Keratinocyte (primary cell): ENCODE measurements around the gene BLMH.

ENCODE experiments used
- EZH2 ChIP-seq: IDR thresholded peaks from one replicate; pipeline ENCODE4 v1.6.1; 2012; ENCODE audit warnings: inconsistent platforms, mild to moderate bottlenecking, low read length, moderate library complexity
- TF ChIP-seq, protein P1 (sequence below), 3 experiments: IDR thresholded peaks in 1 of 3; conservative IDR thresholded peaks in 1 of 3; optimal IDR thresholded peaks in 1 of 3; 2 replicates in 2 of 3; 3 replicates in 1 of 3; pipeline versions ENCODE3 to v1.5.1; 2011; ENCODE audit warnings: low read length in 3 of 3, mild to moderate bottlenecking in 3 of 3, moderate library complexity in 2 of 3, control low read depth in 1 of 3, inconsistent platforms in 1 of 3; ENCODE audit not compliant: insufficient read depth in 2 of 3; ENCODE audit errors: extremely low read depth in 1 of 3

DNA sequence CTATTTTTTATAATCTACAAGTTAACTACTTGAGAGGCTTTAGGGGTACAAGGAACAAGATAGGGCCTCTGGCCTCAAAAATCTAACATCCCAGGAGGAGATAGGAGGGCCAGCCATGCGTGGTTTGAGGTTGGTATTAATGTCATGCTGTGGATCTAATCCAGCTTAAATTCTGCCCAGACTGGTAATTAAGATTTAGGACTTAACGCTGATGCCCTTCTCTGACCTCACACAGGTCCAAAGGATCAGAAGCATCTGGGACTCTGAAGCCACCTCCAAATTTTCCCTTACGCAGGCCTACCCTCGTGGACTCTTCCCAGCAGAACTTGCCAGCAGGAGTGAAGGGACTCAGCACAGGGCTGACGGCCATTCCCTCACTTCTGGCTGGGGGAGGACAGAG, 71.3 kb downstream of the BLMH start:
- TF ChIP-seq, protein P1, sequence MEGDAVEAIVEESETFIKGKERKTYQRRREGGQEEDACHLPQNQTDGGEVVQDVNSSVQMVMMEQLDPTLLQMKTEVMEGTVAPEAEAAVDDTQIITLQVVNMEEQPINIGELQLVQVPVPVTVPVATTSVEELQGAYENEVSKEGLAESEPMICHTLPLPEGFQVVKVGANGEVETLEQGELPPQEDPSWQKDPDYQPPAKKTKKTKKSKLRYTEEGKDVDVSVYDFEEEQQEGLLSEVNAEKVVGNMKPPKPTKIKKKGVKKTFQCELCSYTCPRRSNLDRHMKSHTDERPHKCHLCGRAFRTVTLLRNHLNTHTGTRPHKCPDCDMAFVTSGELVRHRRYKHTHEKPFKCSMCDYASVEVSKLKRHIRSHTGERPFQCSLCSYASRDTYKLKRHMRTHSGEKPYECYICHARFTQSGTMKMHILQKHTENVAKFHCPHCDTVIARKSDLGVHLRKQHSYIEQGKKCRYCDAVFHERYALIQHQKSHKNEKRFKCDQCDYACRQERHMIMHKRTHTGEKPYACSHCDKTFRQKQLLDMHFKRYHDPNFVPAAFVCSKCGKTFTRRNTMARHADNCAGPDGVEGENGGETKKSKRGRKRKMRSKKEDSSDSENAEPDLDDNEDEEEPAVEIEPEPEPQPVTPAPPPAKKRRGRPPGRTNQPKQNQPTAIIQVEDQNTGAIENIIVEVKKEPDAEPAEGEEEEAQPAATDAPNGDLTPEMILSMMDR (optimal IDR thresholded peaks at IDR 0.05 in 1 of 3, IDR thresholded peaks at IDR 0.05 in 1 of 3, conservative IDR thresholded peaks at IDR 0.05 in 1 of 3; ENCODE audit: extremely low read depth in 1 of 3, insufficient read depth in 2 of 3, low read length in 3 of 3), result no peak
- no peak for TF ChIP-seq EZH2
